ENCODE results near the gene DAAM1. TPM values are rescaled to one million over a fixed set of nuclear protein-coding genes. Genes with fewer than 3 reads are reported as not detected.
A peak's percentile ranks its signal among the peaks of the same experiment; 100 is the strongest.

The DAAM1 gene
- total RNA-seq, 2 experiments from 2014 or later: 30.1 to 72.8 TPM

GRCh38 chr14:59147007-59147406 lies 41.5 kb upstream of the DAAM1 start:
- POLR2A ChIA-PET: interaction anchor here (1.2 kb wide), 1 partner anchor 217 kb away, joined by 3 read pairs; no protein-coding TSS in a partner anchor
- no peak for TF ChIP-seq EZH2phosphoT487 (IDR thresholded peaks at IDR 0.05; ENCODE audit: borderline replicate concordance, low read depth, low read length)
- TF ChIP-seq, protein P1, sequence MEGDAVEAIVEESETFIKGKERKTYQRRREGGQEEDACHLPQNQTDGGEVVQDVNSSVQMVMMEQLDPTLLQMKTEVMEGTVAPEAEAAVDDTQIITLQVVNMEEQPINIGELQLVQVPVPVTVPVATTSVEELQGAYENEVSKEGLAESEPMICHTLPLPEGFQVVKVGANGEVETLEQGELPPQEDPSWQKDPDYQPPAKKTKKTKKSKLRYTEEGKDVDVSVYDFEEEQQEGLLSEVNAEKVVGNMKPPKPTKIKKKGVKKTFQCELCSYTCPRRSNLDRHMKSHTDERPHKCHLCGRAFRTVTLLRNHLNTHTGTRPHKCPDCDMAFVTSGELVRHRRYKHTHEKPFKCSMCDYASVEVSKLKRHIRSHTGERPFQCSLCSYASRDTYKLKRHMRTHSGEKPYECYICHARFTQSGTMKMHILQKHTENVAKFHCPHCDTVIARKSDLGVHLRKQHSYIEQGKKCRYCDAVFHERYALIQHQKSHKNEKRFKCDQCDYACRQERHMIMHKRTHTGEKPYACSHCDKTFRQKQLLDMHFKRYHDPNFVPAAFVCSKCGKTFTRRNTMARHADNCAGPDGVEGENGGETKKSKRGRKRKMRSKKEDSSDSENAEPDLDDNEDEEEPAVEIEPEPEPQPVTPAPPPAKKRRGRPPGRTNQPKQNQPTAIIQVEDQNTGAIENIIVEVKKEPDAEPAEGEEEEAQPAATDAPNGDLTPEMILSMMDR (conservative IDR thresholded peaks at IDR 0.05; ENCODE audit: low read length): no peak
- Histone ChIP-seq H3K79me2 (ENCODE audit: insufficient read depth, low read depth, low read length) (no peaks in the 10 kb centered on the region), H3K36me3 (ENCODE audit: insufficient read depth, low read length) (no peaks in the 10 kb centered on the region), H4K20me1 (ENCODE audit: insufficient read depth, low read length) (no peaks in the 10 kb centered on the region), H3K9me2 (ENCODE audit: insufficient read depth, low read length) (no peaks in the 10 kb centered on the region), H3K27ac (ENCODE audit: low read depth, low read length, poor library complexity, severe bottlenecking) (no peak overlapping the region), H3K4me1 (ENCODE audit: insufficient read depth, low read length, poor library complexity, severe bottlenecking) (peaks cover 61% of the 10 kb centered on the region), H3K4me3 (ENCODE audit: low read depth, low read length, poor library complexity, severe bottlenecking) (no peak overlapping the region), H3K9me3 (ENCODE audit: low read length) (no peaks in the 10 kb centered on the region), H3K4me2 (ENCODE audit: low read length) (no peak overlapping the region), H2AFZ (ENCODE audit: low read length) (peak overlapping the region; percentile 43; the same call in 1 of the 2 replicates)
- intact Hi-C loops (cut with micrococcal nuclease; ENCODE audit: unreplicated experiment): loop anchor here (5.0 kb wide), 1 partner anchor 210 kb away; no protein-coding TSS in a partner anchor
- DNase-seq (ENCODE audit: low spot score): no peak
- CTCF ChIA-PET (ENCODE audit: unreplicated experiment): no interaction called here
- no TSS peak for BruUV-seq (replicated peaks)

- TF ChIP-seq EZH2phosphoT487 (IDR thresholded peaks at IDR 0.05; ENCODE audit: borderline replicate concordance, low read depth, low read length): no peak
- TF ChIP-seq, protein P1 (conservative IDR thresholded peaks at IDR 0.05; ENCODE audit: low read length): no peak
- Histone ChIP-seq H3K4me1 (ENCODE audit: insufficient read depth, low read length, poor library complexity, severe bottlenecking) (peaks cover 62% of the 10 kb centered on the region), H3K4me2 (ENCODE audit: low read length) (peak overlapping the region; percentile 68), H4K20me1 (ENCODE audit: insufficient read depth, low read length) (no peaks in the 10 kb centered on the region), H2AFZ (ENCODE audit: low read length) (peak overlapping the region; percentile 65; the same call in 1 of the 2 replicates), H3K4me3 (ENCODE audit: low read depth, low read length, poor library complexity, severe bottlenecking) (peak overlapping the region; percentile 42), H3K9me2 (ENCODE audit: insufficient read depth, low read length) (no peaks in the 10 kb centered on the region), H3K36me3 (ENCODE audit: insufficient read depth, low read length) (no peaks in the 10 kb centered on the region), H3K9me3 (ENCODE audit: low read length) (no peaks in the 10 kb centered on the region), H3K79me2 (ENCODE audit: insufficient read depth, low read depth, low read length) (no peaks in the 10 kb centered on the region), H3K27ac (ENCODE audit: low read depth, low read length, poor library complexity, severe bottlenecking) (peak overlapping the region; percentile 66)
- BruUV-seq (replicated peaks): no TSS peak
- CTCF ChIA-PET (ENCODE audit: unreplicated experiment): no interaction called here
- intact Hi-C loops (cut with micrococcal nuclease; ENCODE audit: unreplicated experiment): loop anchor here (1.0 to 5.0 kb wide), 2 partner anchors 41 to 209 kb away; no protein-coding TSS in a partner anchor
- POLR2A ChIA-PET: interaction anchor here (0.6 to 2.6 kb wide), 8 partner anchors 15 to 336 kb away, joined by 3 to 11 read pairs (median 3); partner anchors contain the start of genes DAAM1, JKAMP and L3HYPDH
- DNase-seq (ENCODE audit: low spot score): peak; percentile 84
Measured at GRCh38 chr14:59148334-59148900, 40.0 kb upstream of the DAAM1 start.

GRCh38 chr14:59150990-59151389 lies 37.5 kb upstream of the DAAM1 start:
- H2AFZ ChIP-seq (ENCODE audit: low read length): peak overlapping the region; percentile 65

More at GRCh38 chr14:59150990-59151389, 37.5 kb upstream of the DAAM1 start:
- Histone ChIP-seq H3K4me1 (ENCODE audit: insufficient read depth, low read length, poor library complexity, severe bottlenecking) (peaks cover 62% of the 10 kb centered on the region), H3K4me2 (ENCODE audit: low read length) (peak overlapping the region; percentile 46), H3K36me3 (ENCODE audit: insufficient read depth, low read length) (no peaks in the 10 kb centered on the region), H3K9me3 (ENCODE audit: low read length) (no peaks in the 10 kb centered on the region), H4K20me1 (ENCODE audit: insufficient read depth, low read length) (no peaks in the 10 kb centered on the region), H3K79me2 (ENCODE audit: insufficient read depth, low read depth, low read length) (no peaks in the 10 kb centered on the region), H3K27ac (ENCODE audit: low read depth, low read length, poor library complexity, severe bottlenecking) (peak overlapping the region; percentile 66), H3K4me3 (ENCODE audit: low read depth, low read length, poor library complexity, severe bottlenecking) (peak overlapping the region; percentile 8), H3K9me2 (ENCODE audit: insufficient read depth, low read length) (no peaks in the 10 kb centered on the region)
- peak; percentile 82 for DNase-seq (ENCODE audit: low spot score)
- BruUV-seq (replicated peaks): no TSS peak
- no peak for TF ChIP-seq EZH2phosphoT487 (IDR thresholded peaks at IDR 0.05; ENCODE audit: borderline replicate concordance, low read depth, low read length)
- TF ChIP-seq, protein P1 (conservative IDR thresholded peaks at IDR 0.05; ENCODE audit: low read length): no peak
- intact Hi-C loops (cut with micrococcal nuclease; ENCODE audit: unreplicated experiment): loop anchor here (1.0 kb wide), 1 partner anchor 35 kb away; no protein-coding TSS in a partner anchor
- ChIA-PET POLR2A (interaction anchor here (0.6 to 1.3 kb wide), 10 partner anchors 8 to 194 kb away, joined by 3 to 5 read pairs (median 3); no protein-coding TSS in a partner anchor), CTCF (ENCODE audit: unreplicated experiment) (no interaction called here)

Data from OCI-LY7 (cell line).